Measurements from ENCODE around the gene WDR44.
A peak's percentile ranks its signal among the peaks of the same experiment; 100 is the strongest.
"Not testable (repeated sequence)": the region's sequence is repeated elsewhere in the genome, so short reads cannot be mapped to it uniquely, and the experiment has no call there.

WDR44 gene

GRCh38 chrX:118345464-118346257, at the start of gene WDR44:
TSS of gene WDR44 (plus strand) at chrX:118346106. CDS start at chrX:118346504, 398 bp downstream.
- peak; percentile 95 for DNase-seq (ENCODE audit: low spot score)

- not testable (repeated sequence) for DNase-seq (ENCODE audit: low spot score)
These were observed 40.1 kb upstream of the WDR44 start for GRCh38 chrX:118305827-118306226.

- no peak for DNase-seq (ENCODE audit: low spot score)
These were observed 30.4 kb upstream of the WDR44 start for GRCh38 chrX:118315529-118315928.

GRCh38 chrX:118324588-118324987, 21.3 kb upstream of the WDR44 start:
- no peak for DNase-seq (ENCODE audit: low spot score)

DNA sequence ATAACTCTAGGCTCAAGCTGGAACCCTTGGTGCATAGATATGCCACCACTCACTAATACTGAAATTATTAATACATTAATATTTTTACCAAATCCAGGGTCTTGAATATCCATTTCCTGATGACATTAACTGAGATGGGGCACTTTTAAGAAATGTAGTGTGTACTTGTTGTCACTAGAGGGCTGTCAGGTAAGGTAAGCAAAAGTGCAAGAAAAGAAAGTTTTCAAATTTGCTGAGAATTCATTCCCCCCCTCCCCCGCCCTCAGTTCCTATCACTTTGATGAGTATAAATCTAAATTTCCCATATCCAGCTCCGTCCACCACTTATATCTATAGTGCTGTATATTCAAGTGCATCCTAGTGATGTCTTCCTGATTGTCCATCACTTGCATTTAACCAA, 20.5 kb upstream of the WDR44 start:
- no peak for DNase-seq (ENCODE audit: low spot score)

- no peak for DNase-seq (ENCODE audit: low spot score)
These were observed 16.7 kb upstream of the WDR44 start for GRCh38 chrX:118329175-118329574.

DNA sequence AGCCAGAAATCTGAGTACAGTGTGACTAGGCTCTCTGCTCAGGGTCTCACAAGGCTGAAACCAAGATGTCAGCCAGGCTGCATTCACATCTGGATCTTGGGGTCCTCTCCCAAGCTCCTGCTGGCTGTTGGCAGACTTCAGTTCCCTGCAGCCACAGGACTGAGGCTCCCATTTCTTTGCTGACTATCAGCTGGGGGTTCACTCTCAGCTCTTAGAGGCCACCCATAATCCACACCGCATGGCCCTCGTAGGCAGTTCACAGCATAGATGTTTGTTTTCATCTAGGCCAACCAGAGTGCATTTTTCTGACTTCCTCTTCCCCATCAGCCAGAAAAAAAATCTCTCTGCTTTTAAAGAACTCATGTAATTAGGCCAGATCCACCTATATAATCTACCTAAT, 8.2 kb upstream of the WDR44 start:
- no peak for DNase-seq (ENCODE audit: low spot score)

GRCh38 chrX:118338930-118339329, 7.0 kb upstream of the WDR44 start:
- no peak for DNase-seq (ENCODE audit: low spot score)

GRCh38 chrX:118345045-118345463, 852 bp upstream of the WDR44 start:
- peak; percentile 33 for DNase-seq (ENCODE audit: low spot score)

GRCh38 chrX:118346258-118347094, 570 bp downstream of the WDR44 start:
- peak; percentile 11 for DNase-seq (ENCODE audit: low spot score)

GRCh38 chrX:118347131-118347530, 1.2 kb downstream of the WDR44 start:
- DNase-seq (ENCODE audit: low spot score), result peak; percentile 67

- DNase-seq (ENCODE audit: low spot score), result no peak
These were observed 1.8 kb downstream of the WDR44 start for GRCh38 chrX:118347736-118348135.

DNA sequence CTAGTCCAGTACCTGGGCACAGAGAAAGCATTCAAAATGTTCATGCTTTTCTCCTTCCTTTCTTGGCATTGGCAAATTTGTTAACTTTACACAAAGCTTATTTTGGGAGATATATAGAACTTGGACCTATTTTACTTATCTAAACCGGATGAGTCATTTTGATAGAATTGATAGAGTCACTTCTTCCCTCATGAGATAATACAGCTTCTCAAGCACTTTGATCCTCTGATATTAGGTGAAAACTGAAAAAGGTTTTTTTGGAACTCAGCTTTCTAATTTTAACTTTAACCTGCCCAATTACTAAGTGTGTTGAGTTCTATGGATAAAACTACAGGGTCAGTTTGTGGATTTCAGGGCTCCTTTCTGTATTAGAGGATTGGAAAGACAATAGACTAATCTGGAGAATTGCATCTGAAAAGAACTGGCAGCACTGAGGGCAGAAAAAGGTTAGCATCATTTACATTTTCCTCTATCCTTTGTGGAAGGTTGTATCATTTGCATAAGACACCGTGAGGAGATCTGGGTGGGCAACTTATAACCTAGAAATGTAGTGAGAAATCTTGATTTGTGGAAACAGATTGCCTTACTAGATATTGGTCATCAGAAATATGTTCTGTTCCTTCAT, 2.4 kb downstream of the WDR44 start:
- no peak for DNase-seq (ENCODE audit: low spot score)

DNA sequence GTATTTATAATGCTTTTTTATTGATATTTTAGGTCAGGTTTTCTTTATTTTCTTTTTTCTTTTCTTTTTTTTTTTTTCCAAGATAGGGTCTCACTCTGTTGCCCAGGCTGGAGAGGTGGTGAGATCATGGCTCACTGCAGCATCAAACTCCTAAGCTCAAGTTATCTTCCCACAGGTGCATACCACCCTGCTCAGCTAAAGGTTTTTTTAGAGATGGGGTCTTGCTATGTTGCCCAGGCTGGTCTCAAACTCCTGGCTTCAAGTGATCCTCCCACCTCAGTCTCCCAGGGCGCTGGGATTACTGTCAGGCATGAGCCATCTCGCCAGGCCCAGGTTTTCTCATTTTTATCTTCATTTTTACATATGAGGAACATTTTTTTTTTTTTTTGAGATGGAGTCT, 3.3 kb downstream of the WDR44 start:
- DNase-seq (ENCODE audit: low spot score), result no peak

- no peak for DNase-seq (ENCODE audit: low spot score)
These were observed 4.3 kb downstream of the WDR44 start for GRCh38 chrX:118350221-118350620.

- no peak for DNase-seq (ENCODE audit: low spot score)
These were observed 4.8 kb downstream of the WDR44 start for GRCh38 chrX:118350706-118351105.

DNA sequence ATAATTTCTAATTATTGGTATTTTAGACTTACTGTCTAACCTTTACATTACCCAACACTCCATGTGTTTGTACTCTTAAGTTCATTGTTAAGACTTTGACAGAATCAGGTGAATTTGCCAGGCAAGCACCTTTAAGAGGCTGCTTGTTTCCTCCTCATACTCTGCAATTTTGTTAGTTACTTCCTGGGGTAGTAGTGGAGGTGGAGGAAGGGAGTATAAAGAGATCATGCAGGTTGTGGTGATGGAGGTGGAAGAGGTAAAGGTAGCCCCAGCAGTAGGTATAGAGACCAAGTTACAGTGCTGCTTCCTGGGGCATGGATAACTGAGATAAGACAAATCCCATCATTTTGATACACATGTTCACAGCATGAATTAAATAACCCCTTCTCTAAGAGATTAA, 6.7 kb downstream of the WDR44 start:
- DNase-seq (ENCODE audit: low spot score), result no peak

DNA sequence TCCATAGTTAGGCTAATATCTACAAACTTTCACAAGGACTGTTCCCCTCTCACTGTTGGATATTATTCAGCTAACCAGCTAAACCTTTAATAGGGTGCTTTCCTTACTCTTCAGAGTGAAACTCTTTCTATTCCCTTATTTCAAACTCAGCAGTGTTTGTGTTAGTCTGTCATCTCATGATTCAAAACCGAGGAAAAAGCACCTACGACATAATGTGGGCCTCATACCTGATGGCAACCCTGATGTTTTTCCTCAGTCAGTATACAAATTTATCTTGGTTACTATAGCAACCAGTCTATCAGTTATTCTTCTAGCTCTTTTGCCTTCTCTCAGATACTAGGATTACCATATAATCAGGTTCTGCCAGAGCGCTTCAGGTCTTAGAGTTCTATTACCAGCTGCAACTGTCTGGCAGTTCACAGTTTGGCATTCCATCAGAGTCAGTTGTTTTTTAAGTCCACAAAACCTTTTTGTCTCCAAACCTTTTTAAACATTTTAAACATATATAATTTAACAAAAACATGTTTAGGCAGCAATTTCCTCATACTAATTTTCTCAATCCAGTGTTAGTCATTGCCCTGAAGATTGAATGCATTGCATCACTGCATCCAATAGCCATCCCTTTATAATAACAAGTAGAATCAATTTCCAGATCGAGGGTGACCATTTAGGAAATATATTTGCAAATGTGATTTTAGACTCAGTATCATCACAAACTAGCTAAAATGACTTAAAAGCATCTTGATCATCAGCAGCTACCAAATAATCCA, 7.4 kb downstream of the WDR44 start:
- DNase-seq (ENCODE audit: low spot score), result peak; percentile 6

- peak; percentile 56 for DNase-seq (ENCODE audit: low spot score)
These were observed 9.5 kb downstream of the WDR44 start for GRCh38 chrX:118355225-118355920.

GRCh38 chrX:118356154-118356701, 10.3 kb downstream of the WDR44 start:
- peak; percentile 23 for DNase-seq (ENCODE audit: low spot score)
